Non-pigmented ciliary epithelial cell (primary cell): ENCODE results near the gene HSF4.
"Not testable (repeated sequence)": the region's sequence is repeated elsewhere in the genome, so short reads cannot be mapped to it uniquely, and the experiment has no call there.

Experiments used
- DNase-seq: peaks from one replicate; pipeline ENCODE4 v3.0.0-alpha.2; 2010; ENCODE audit warnings: low read depth

Gene HSF4, protein sequence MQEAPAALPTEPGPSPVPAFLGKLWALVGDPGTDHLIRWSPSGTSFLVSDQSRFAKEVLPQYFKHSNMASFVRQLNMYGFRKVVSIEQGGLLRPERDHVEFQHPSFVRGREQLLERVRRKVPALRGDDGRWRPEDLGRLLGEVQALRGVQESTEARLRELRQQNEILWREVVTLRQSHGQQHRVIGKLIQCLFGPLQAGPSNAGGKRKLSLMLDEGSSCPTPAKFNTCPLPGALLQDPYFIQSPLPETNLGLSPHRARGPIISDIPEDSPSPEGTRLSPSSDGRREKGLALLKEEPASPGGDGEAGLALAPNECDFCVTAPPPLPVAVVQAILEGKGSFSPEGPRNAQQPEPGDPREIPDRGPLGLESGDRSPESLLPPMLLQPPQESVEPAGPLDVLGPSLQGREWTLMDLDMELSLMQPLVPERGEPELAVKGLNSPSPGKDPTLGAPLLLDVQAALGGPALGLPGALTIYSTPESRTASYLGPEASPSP

DNA sequence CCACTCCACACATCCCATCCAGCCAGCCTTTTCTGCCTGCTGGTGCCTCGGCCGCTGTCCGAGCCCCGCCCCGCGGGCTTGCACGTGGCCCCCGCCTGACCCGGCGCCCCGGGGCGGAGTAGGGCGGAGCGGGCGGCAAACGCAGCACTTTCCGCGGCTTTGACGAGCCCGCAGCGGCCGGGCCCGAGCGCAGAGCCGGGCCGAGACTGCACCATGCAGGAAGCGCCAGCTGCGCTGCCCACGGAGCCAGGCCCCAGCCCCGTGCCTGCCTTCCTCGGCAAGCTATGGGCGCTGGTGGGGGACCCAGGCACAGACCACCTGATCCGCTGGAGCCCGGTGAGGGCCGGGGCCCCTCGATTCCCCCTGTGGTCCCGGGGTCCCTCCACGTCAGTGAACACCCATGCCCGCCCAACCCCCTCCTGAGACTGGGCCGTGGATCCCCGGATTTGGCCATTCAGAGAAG, at the start of gene HSF4:
TSS of gene HSF4 (plus strand) at position 147 of the 463 bp plus-strand sequence. CDS start at position 214, 67 bp downstream.
- no peak for DNase-seq

GRCh38 chr16:67114793-67115192, 49.8 kb upstream of the HSF4 start:
- DNase-seq, result no peak

DNA sequence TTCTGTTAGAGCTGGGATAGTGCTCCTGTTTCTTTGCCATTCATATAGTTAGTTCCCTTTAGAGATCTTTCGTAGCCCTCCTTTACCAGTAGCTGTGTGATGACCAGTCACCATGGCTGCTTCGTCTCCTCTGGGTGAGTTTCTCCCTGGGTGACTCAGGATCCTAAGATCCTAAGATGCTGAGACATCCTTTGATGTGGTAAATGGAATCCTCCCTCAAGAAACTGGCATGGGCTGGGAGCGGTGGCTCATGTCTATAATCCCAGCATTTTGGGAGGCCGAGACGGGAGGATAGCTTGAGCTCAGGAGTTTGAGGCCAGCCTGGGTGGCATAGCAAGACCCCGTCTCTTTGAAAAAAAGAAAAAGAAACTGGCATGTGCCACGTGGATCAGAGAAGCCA, 48.9 kb upstream of the HSF4 start:
- peak; percentile 64 for DNase-seq

- DNase-seq, result no peak
These were observed 47.9 kb upstream of the HSF4 start for GRCh38 chr16:67116388-67117311.

GRCh38 chr16:67117716-67118115, 46.8 kb upstream of the HSF4 start:
- no peak for DNase-seq

DNA sequence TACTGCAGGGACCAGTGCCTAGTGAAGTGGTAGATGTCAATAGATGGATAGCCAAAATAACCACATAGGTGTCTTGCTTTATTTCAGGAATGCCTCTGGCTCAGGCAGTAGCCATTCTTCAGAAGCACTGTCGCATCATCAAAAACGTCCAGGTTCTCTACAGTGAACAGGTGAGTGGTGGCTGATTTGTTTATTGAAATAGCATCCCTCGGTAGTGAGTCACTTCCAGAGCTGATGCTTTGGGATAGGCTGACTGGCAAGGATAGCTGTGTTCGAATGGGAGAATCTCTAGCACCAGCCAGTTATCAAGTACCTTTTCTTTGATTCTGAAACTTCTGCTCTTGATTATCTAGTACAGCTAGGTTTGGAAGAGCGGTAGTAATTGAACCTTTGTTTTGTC, 44.5 kb upstream of the HSF4 start:
- no peak for DNase-seq

- not testable (repeated sequence) for DNase-seq
These were observed 41.7 kb upstream of the HSF4 start for GRCh38 chr16:67122799-67123198.

- DNase-seq, result no peak
These were observed 36.1 kb upstream of the HSF4 start for GRCh38 chr16:67128417-67128816.

DNA sequence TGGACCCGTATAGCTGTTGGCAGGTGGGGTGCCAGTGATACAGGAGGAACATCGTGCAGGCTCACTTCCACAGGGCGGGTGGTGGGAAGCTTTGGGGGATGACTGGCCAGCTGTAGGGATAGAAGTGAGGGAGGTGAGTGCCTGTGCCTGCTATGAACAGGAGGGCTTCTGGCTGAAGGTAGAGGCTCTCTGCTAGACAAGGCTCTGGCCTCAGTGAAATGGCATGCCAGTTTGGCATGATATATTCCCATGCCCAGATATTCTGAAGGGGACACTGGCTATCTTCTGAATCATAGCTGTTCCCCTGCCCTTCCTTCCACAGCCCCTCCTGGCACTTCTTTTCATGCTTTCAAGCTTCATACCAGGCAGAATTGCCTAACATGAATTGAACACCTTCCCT, 35.7 kb upstream of the HSF4 start:
- DNase-seq, result no peak

DNA sequence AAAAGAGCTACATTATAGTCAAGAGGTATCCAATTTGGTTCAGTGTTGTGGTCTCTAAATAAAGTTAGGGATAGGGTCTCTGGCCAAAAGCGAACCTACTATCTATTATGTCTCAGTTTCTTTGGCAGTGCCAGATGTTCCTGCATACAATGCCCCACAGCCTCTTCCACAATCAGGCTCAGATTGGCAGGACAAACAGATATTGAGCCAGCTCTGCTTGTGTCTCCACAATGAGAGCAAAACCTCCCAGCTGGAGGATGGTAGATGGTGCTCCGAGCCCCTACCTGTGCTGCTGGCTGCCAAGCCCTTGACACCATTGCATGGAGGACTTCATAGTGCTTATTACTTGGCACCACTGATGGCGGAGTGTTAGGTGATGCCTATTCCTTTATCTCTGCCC, 35.1 kb upstream of the HSF4 start:
- DNase-seq, result no peak

DNA sequence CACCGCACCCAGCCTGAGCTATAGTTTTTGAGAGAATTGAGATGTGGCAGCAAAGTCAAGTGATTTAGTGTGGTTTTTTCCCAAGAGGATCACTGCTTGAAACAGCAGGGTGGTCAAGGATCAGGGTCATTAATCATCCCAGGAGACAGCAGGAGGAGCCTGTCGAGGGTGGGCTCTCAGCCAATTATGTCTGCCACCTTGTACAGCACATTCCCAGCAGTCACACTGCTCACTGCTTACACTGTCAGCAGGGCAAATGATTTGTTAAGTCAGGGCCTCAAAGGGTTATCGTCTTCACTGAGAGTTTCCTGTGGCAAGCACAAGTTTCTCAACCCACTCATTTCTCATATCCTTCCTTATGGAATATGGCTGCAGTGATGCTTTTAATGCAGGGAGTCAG, 26.9 kb upstream of the HSF4 start:
- DNase-seq, result no peak

GRCh38 chr16:67141391-67141790, 23.2 kb upstream of the HSF4 start:
- DNase-seq, result no peak

DNA sequence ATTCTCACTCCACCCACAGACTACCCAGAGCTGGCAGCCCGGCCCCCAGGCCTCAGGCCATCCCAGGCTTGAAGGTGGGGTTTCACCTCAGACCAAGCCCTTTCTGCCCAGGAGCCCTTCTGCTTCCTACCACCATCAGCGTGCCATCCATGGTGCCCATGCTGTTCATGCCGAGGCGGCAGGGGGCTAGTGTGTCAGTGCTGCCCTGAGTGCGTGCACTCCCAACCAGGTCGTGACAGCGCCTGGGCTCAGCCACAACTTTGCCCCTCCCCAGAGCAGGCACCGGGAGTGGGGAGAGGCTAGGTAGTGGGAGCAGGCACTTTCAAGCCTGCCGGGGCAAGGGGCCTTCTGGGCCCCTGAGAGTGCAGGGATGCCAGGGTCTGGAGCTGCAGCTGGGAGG, 22.2 kb upstream of the HSF4 start:
- no peak for DNase-seq

DNA sequence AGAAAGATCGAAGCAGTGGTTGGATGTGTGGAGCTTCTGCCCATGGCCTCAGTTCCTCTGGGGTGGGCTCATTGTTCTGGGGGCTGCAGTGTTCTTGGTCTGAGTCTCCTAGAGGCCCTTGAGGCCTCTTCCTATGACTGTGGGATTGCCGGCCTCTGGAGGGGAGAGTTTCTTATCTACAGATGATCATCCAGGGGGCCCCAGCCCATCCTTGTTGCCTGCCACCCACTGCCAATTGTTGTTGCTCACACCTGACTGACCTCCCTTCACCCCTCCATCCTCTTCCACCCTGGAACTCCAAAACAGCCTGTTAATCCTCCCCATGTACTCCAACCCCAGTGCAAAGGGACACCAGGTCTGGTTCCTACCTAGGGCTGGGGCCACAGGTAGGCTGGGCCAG, 19.6 kb upstream of the HSF4 start:
- DNase-seq, result no peak

DNA sequence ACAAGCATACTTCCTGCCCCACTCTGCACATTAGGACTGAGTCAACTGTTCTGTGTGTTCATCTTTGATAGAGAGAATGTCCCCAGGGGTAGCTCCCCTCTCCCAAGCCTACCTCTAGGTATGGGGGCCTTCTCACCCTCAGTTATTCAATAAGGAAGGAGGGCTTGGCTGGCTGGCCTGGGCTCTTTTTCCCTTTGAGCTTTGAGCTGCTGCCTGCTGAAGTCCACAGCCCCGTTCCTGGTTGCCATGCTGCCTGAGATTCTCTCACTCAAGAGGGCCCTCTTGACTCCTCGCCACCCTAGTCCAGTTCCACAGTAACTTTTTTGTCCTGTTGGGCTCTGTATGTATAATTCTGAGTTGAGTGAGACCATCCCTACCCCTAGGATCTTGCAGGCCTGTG, 18.8 kb upstream of the HSF4 start:
- DNase-seq, result no peak

- DNase-seq, result no peak
These were observed 17.8 kb upstream of the HSF4 start for GRCh38 chr16:67146523-67147357.

DNA sequence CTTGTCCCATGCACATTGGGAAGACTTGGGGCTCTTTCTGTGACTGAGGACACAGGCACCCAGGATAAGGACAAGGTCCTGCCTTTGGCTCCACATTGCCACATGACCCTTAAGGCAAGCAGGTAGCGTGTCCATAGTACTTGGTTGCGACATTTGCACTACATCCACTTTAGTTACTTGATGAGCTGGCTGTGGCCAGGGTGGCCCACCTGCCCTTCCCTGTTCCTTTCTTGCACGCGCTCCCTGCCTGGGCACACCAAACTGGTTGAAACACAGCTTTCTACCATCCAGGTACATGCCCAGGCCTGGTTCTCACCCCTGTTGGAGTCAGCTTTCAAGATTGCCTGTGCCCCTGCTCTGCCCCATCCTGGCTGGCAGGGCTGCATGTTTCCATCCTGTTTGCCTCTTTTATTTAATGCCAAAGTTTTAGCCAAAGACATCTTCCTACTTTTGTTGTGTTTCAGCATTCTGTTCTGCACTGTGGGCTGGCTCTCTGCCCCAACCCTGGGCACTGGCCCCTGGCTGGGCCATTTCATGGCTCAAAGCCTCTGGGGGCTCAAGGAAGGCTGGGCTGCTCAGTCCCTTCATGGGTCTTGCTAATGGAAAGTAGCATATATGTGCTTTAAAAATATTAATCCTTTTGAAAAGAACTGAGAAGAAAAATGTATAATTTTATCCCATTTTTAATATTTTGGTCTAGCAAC, 17.0 kb upstream of the HSF4 start:
- DNase-seq, result no peak

GRCh38 chr16:67148221-67148620, 16.3 kb upstream of the HSF4 start:
- DNase-seq, result no peak

GRCh38 chr16:67148656-67149275, 15.8 kb upstream of the HSF4 start:
- DNase-seq, result no peak

DNA sequence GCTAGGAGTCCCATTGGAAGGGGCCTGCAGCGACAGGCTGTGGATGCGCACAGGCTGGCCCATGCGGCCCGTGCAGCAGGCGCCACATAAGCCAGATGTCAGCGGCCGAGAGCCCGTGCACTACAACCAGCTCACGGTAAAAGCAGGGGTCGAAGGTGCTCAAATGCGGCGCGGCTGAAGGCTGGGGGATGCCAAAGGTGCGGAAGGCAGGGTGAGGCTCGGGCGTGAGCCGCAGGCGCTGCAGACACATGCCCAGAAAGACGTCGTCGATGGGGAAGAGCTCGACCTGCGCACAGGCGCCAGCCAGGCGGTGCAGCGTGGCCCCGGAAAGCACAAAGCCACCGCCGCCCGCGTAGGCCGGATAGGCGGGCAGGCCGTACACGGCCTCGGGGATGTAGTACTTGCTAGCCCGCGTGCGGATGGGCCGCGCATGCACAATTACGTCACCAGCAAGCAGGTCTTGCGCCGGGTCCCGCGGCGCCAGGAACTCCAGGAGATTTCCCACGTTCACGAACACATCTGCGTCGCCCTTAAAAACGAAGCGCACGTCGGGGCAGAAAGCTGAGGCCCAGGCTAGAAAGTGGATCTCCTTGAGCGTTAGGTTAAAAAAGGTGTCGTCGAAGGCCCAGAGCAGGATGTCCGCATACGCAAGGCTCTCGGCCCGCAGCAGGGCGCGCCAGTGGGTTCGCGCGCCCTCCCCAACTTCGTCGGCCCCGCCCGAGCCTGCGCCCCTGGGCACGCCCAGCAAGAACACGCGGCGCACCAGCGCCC, 15.1 kb upstream of the HSF4 start:
- DNase-seq, result no peak
